ENCODE measurements around the gene TET1.
"Not testable (repeated sequence)": the region's sequence is repeated elsewhere in the genome, so short reads cannot be mapped to it uniquely, and the experiment has no call there.

GRCh38 chr10:68740676-68741075 lies 180.5 kb downstream of the TET1 start:
- not testable (repeated sequence) for TF ChIP-seq POLR2A, POLR2AphosphoS5, TAF1, SPI1 (IDR thresholded peaks at IDR 0.05; ENCODE audit: low read depth, low read length)

Data from GM12891 (cell line).